T follicular helper cell (primary cell): ENCODE measurements around the gene MEGF8.

Experiments used
- DNase-seq: peaks from one replicate; pipeline ENCODE4 v3.0.0-alpha.2; 2020; ENCODE audit warnings: low read depth

MEGF8 gene

DNA sequence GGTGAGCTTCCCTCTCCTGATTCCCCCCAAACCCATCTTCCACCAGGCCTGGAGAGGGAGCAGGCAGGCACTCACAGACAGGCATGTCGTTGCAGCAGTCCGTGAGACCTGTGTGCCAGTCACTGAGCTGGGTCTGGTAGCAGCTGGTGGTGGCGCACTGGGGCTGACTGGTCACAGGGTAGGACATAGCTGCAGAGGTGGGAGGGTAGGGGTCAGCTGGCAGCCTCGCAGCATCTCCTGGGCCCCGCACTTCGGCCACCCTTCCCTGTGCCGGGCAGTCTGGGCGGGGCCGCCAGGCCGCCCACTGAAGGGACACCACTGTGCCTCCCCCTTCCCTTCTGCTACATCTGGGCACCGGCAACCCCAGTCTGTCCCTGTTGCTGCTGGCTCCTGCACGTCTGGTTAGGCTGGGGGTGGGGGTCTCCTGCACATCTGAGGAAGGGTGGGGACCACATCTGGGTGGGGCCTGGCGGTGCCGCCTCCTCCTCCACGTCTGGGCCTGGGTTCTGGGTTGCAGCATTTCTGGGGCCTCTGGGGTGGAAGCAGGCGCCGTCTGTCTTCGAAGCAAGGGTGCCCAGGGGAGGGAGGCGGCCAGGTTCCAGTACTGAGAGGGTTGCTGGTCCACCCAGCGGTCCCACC lies 63.5 kb downstream of the MEGF8 start:
- no peak for DNase-seq

DNA sequence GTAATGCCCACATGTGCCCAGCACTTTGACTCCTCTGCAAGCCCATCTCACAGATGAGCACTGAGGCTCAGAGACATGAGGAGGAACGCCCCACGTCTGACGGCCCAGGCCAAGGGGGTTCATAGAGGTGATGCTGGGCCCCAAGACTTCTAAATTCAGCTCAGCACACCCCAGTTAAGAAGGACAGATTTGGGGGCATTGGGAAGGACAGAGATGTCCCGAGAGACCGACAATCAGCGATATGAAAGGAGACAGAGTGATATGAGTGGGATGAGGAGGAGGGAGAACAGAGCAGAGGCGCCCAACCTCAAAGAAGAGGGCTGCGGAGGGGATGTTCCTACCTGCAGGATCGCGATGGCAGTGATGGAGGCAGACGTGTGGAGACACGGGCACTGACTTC lies 64.5 kb downstream of the MEGF8 start, which contains the start of gene CNFN:
Gene CNFN (minus strand): TSS at position 399 of the 400 bp plus-strand sequence. CDS start 1,260 bp downstream, outside the sequence.
- DNase-seq = no peak

DNA sequence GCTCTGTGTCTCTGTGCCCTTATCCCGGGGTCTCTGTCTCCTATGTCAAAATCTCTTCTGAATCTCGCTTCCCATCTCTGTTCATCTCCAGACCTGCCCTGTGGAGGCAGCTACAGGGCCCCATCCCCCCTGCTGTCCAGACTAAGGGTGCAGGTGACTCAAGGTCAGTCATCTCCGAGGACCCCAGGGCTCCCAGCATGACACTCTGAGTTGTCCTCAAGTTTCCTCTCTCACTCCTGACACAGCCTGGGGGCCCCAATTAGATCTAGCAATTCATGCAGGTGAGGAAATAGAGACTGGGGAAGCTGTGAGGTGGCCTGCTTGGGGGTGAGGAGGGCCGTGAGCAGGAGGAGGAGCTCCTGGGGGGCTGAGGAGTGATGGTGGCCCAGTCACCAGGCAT lies 66.7 kb downstream of the MEGF8 start:
- DNase-seq = no peak

- DNase-seq = no peak
Measured at GRCh38 chr19:42394751-42395150, 69.3 kb downstream of the MEGF8 start.

GRCh38 chr19:42396381-42397262 lies 71.2 kb downstream of the MEGF8 start:
- peak; percentile 78 for DNase-seq

DNA sequence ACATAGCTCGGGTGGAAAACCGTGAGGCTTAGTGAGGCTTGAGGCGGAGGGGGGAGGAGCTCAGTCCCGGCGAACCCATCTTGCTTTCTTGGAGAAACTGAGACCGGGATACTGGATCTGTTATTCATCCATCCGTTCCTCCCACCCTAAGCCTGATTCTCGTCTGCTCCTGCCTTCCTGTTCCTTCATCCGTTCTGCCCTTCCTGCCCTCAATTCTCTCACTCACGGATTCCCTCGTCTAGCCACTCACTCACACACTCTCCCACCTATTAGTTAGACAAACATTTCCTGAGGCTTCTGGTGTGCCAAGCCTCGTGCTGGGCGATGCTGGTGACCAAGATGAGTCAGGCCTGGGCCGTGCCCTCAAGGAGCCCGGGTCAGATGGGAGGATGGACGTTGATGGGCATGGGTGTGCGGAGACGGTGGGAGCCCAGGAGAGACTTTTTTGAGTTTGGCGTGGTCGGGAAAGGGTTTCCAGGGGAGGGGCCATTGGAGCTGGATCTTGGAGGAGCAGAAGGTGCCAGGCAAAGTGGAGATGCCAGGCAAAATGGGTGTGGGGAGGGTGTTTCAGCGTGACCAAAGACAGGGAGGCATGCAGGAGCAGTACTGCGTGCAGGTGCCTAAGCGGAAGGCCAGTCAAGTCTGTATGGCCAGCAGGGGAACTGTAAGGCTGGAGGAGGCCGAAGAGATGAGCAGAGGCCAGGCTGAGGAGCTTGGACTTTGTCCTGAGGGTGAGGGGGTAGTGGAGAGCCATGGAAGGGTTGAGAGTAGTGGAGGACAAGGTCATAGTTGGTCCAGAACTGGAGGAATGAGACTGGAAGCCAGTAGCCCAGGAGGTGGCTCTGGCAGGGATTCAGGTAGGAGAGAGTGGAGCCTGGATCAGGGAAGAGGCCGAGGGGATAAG lies 72.1 kb downstream of the MEGF8 start:
- DNase-seq = no peak

DNA sequence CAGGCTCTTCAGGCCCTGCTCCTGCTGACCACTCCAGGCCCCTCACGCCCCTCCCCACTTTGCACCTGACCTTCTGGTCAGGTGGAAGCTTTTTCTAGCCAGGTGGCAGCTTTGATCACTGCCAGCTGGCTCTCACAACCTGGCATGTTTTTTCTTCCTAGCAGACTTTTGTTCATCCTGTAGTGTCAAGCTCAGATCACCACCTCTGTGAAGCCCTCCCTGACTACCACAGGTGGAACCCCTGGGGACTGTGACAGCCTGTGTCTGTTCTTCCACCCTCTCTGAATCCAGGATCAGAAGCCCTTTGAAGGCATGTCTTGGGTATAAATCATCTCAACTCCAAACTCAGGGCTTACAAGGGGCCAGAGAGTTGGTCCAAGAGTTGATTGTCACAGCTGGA lies 75.0 kb downstream of the MEGF8 start:
- no peak for DNase-seq

DNA sequence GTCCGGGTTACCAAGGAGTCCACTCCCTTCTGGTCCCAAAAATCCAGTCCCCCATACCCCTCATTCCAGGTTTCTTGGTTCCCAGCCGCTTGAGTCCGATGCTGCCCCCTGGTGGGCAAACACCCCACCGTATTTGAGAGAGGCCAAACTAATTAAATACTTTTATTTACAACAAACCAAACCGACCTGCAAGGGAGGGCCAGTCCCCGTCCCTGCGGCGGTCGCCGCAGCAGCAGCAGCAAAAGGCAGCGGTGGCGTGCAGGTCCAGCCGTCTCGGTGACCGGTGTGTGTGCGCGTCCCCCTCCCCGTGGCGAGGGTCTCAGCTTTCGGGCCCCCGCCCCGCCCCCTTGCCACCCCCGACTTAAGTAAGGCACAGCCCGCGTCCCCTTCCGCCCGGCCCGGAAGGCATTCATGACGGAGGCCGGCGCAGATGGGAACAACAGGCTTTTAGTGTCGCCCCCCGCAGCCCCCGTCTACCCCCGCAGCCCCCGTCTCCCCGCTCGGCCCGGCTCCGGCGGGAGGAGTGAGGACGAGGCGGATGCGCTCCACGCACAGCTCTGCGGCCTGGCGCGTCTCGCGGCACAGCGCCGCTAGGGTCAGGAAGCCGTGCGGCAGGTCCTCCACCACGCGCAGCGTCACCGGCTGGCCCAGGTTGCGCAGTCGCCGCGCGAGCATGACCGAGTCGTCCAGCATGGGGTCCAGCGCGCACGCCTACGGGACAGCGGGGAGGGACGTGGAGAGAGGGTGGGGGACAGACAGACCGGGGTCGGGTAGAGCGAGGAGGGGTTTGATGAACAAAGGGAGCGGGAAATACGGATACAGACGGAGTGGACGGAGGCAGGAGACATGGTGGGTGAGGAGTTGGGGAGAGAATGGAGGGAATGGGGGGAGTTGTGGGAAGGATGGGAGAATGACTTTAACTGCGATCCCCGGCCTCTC lies 76.2 kb downstream of the MEGF8 start:
- peak; percentile 71 for DNase-seq

GRCh38 chr19:42402376-42403116 lies 77.1 kb downstream of the MEGF8 start:
- no peak for DNase-seq

GRCh38 chr19:42403586-42403985 lies 78.2 kb downstream of the MEGF8 start:
- no peak for DNase-seq

DNA sequence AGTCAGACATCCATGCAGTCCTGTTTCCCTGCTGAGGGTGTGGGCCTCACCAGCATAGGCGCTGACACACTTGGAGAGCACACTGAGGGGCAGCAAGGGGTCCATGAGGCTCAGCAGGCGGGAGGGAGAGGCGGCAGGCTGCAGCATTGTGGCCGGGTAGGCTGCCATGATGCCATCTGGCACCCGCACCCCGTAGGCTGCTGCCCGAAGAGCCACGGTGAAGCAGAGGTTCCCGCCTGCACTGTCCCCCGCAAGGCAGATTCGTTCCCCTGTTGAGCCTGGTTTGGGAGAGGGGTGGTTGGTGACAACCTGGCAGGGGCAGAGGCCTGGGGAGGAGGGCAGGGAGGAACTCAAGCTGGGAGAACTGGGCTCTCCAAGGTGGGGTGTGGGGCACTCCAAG lies 80.7 kb downstream of the MEGF8 start:
- no peak for DNase-seq

- DNase-seq = no peak
Measured at GRCh38 chr19:42407085-42407815, 81.8 kb downstream of the MEGF8 start.

- DNase-seq = no peak
Measured at GRCh38 chr19:42407816-42408175, 82.4 kb downstream of the MEGF8 start.

GRCh38 chr19:42409477-42409876 lies 84.0 kb downstream of the MEGF8 start:
- no peak for DNase-seq

DNA sequence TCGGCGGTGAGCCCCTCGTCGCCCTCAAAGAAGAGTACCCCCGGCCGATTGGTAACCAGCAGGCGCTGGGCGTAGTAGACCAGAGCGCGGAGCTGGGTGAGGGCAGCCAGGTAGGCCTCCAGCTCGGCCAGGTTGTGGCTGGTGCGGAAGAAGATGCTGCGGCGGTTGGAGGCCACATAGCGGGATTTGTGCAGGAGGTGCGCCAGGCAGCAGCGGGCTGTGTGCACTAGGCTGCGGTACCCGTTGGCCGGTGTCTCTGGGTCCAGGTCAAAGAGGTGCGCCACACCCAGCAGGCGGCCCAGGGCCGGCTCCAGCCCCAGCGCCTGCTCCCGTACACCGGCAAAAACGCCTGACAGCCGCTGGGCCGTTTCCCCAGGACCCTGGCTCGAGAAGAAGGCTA lies 84.9 kb downstream of the MEGF8 start:
- no peak for DNase-seq

DNA sequence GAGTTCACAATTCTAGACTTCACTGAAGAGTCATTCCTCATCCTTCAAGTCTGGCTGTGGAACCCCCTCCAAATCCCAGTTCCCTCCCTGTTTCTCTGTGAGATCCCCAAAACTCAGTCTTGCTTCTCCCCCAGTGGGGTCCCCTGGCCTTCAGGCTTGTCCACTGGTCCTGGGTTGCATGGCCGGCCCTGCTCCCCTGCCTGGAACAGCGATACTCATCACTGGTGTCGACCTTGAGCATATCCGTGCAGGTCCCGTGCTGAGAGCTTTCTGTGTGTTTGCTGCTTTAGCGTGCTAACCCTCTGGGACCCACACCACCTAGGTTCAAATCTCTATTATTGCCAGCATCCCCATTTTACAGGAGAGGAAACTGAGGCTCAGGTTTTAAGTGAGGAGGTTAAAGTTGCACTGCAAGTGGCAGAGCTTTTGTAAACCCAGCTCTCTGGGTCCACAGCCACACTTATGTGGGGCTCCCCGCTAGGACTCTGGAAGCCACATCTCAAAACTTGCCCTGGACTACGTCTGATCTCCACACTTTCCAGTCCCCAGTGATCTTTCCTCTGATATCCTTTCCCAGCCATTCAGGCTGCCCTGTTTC lies 86.2 kb downstream of the MEGF8 start:
- no peak for DNase-seq

GRCh38 chr19:42412227-42412626 lies 86.8 kb downstream of the MEGF8 start:
- no peak for DNase-seq

DNA sequence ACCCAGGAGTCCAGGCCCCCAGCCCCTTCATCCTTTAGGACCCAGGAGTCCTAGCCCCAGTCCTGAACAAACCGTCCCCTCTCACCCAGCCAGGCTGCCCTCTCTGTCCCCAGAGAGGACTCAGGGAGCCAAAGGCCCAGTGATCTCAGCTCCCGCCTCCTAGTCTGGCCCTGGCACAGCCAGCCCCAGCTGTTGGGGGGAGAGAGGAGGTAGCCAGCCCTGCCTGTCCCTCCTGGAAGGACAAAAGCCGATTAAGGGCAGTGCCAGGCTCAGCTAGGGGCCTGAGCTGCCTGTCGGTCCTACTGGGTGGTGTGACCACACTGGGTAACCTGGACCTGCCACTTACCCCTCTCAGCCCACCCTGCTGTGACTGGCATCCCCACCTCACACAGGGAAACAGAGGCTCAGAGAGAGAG lies 87.2 kb downstream of the MEGF8 start:
- DNase-seq = no peak

DNA sequence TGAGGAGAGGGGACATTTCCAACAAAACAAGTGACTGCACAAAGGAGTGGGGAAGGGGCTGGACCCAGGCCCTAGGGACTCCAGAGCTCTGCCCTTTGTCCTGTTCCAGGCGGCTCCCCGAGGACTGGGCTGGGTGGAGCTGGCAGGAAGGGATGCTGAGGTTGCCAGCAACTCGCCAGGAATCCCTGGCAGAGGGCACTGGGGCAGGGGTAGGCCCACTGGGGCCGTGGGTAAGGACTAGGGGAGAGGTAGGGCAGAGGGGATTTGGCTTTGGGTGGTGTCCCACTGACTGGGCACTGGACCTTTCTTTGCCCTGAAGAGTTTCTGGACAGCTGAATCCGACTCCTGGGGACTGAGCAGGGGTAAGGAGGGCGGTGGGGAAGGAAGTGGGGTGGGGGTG lies 93.9 kb downstream of the MEGF8 start:
- no peak for DNase-seq
